A549 (cell line): ENCODE data around the gene STAT5A. TPM values are rescaled to one million over a fixed set of nuclear protein-coding genes. Genes with fewer than 3 reads are reported as not detected.

ENCODE experiments used
- ATAC-seq, 2 experiments: fragments of 200-7000 bp in 1 of 2; fragments of >200 bp in 1 of 2; cut with Nextera tagmentation in 1 of 2; cut with Tn5 transposase in 1 of 2; 3 replicates each; pipeline versions ENCODE4 v1.8.0 to v1.9.1; 2018 to 2020; ENCODE audit warnings: mild to moderate bottlenecking in 1 of 2, moderate library complexity in 1 of 2
- CTCF ChIA-PET: fragments of 300-600 bp; sonication (Branson Sonifier 250); formaldehyde crosslinking; extraction: SDS; loops from one replicate; lab custom pipeline; 2021; ENCODE audit warnings: antibody characterized with exemption, inconsistent platforms; lab: Yijun Ruan, JAX
- POLR2A ChIA-PET: fragments of 350-600 bp; formaldehyde crosslinking; extraction: SDS; loops from one replicate; lab custom pipeline; 2021; ENCODE audit warnings: antibody characterized with exemption, inconsistent platforms; lab: Yijun Ruan, JAX
- DNase-seq, 2 experiments: peaks; one replicate each; pipeline versions ENCODE4 v3.0.0 to v3.0.0-alpha.2; 2011 to 2016; ENCODE audit warnings: low read depth in 1 of 2, low spot score in 1 of 2
- FAIRE-seq: peaks from 2 replicates; lab custom pipeline; 2011; peaks lifted over from hg19 to GRCh38; lab: Jason Lieb, UNC
- H3K27ac ChIP-seq, 2 experiments: fragments of >200 bp; sonication (Bioruptor Twin); formaldehyde crosslinking; 3 replicates each; pipeline ENCODE4 v1.5.1; 2016 to 2017
- H3K4me1 ChIP-seq: fragments of >200 bp; sonication (Bioruptor Twin); formaldehyde crosslinking; 3 replicates; pipeline ENCODE4 v1.6.1; 2016
- H3K4me2 ChIP-seq: fragments of >200 bp; sonication (Bioruptor Twin); formaldehyde crosslinking; 3 replicates; pipeline ENCODE4 v1.6.1; 2016
- H3K4me3 ChIP-seq: fragments of >200 bp; sonication (Bioruptor Twin); formaldehyde crosslinking; 3 replicates; pipeline ENCODE4 v1.5.1; 2016
- H3K9me3 ChIP-seq: fragments of >200 bp; sonication (Bioruptor Twin); formaldehyde crosslinking; 3 replicates; pipeline ENCODE4 v1.6.1; 2016
- CEBPB ChIP-seq, 2 experiments: fragments of >200 bp in 1 of 2; sonication (Bioruptor Twin) in 1 of 2; formaldehyde crosslinking in 1 of 2; IDR thresholded peaks; 2 replicates each; pipeline ENCODE4 v1.6.1; 2012 to 2016
- CHD2 ChIP-seq: fragments of 150-350 bp; IDR thresholded peaks from 2 replicates; pipeline ENCODE4 v1.6.1; 2014; ENCODE audit warnings: low read length; ENCODE audit not compliant: partially characterized antibody
- EP300 ChIP-seq, 2 experiments: fragments of >200 bp; sonication (Bioruptor Twin); formaldehyde crosslinking; IDR thresholded peaks; 2 replicates in 1 of 2; 3 replicates in 1 of 2; pipeline ENCODE4 v1.6.1; 2016 to 2017
- ESRRA ChIP-seq: fragments of 150-350 bp; IDR thresholded peaks from 2 replicates; pipeline ENCODE4 v1.6.1; 2014; ENCODE audit warnings: mild to moderate bottlenecking, low read length, borderline replicate concordance
- FOSB ChIP-seq: fragments of 250-450 bp; sonication (Bioruptor Pico); IDR thresholded peaks from 2 replicates; pipeline ENCODE4 v1.5.0; 2020; ENCODE audit warnings: mild to moderate bottlenecking, moderate library complexity
- FOXS1 ChIP-seq: fragments of 250-450 bp; sonication (Bioruptor Pico); IDR thresholded peaks from 2 replicates; pipeline ENCODE4 v1.5.0; 2020; ENCODE audit warnings: mild to moderate bottlenecking, moderate library complexity
- GATA3 ChIP-seq: IDR thresholded peaks from 2 replicates; pipeline ENCODE4 v1.6.1; 2012; ENCODE audit warnings: borderline replicate concordance
- HDAC2 ChIP-seq: fragments of 200-600 bp; sonication (generic); IDR thresholded peaks from 2 replicates; pipeline ENCODE4 v1.6.1; 2016
- HOXA7 ChIP-seq: fragments of 250-450 bp; sonication (Bioruptor Pico); IDR thresholded peaks from 2 replicates; pipeline ENCODE4 v1.5.0; 2020; ENCODE audit warnings: mild to moderate bottlenecking, moderate library complexity
- KDM5A ChIP-seq: fragments of 200-600 bp; sonication (generic); IDR thresholded peaks from 2 replicates; pipeline ENCODE4 v1.6.1; 2016; ENCODE audit warnings: antibody characterized with exemption, mild to moderate bottlenecking
- MAFK ChIP-seq: fragments of 450-650 bp; IDR thresholded peaks from 2 replicates; pipeline ENCODE4 v1.6.1; 2014; ENCODE audit not compliant: partially characterized antibody
- MAZ ChIP-seq: fragments of 150-350 bp; IDR thresholded peaks from 2 replicates; pipeline ENCODE4 v1.6.1; 2014; ENCODE audit warnings: antibody characterized with exemption, low read depth, low read length, borderline replicate concordance
- MYC ChIP-seq: IDR thresholded peaks from 2 replicates; pipeline ENCODE4 v1.6.1; 2012; ENCODE audit warnings: mild to moderate bottlenecking, inconsistent platforms, low read length, improper control_type of control experiment, borderline replicate concordance
- NFE2L2 ChIP-seq: fragments of 150-350 bp; conservative IDR thresholded peaks from 2 replicates; pipeline ENCODE4 v1.6.1; 2014; ENCODE audit warnings: low read length
- RFX5 ChIP-seq: fragments of 450-650 bp; IDR thresholded peaks from 2 replicates; pipeline ENCODE4 v1.7.1; 2014; ENCODE audit warnings: antibody characterized with exemption, mild to moderate bottlenecking, moderate library complexity
- SREBF2 ChIP-seq: fragments of 450-650 bp; IDR thresholded peaks from 2 replicates; pipeline ENCODE4 v1.6.1; 2014; ENCODE audit warnings: mild to moderate bottlenecking, moderate library complexity
- TFCP2L1 ChIP-seq: fragments of 250-450 bp; sonication (Bioruptor Pico); IDR thresholded peaks from 2 replicates; pipeline ENCODE4 v1.5.0; 2021; ENCODE audit warnings: mild to moderate bottlenecking
- ZFP36 ChIP-seq: fragments of 450-650 bp; IDR thresholded peaks from 2 replicates; pipeline ENCODE4 v1.6.1; 2014; ENCODE audit warnings: borderline replicate concordance; ENCODE audit not compliant: partially characterized antibody
- WGBS: methylation state at CpG from one replicate; pipeline ENCODE4 v1.1.6; 2017; ENCODE audit errors: missing lambda C conversion rate; 5-methylcytosine and 5-hydroxymethylcytosine counted together
- polyA plus RNA-seq, 4 experiments: library from polyadenylated mRNA; depleted of rRNA in 3 of 4; stranded (reverse); fragments of >200 nt; fragmentation: RNase III in 1 of 4; extraction: RNeasy Plus Mini Kit Qiagen cat#74134 plus additional on column Dnase treatment in 1 of 4; gene quantifications; 2 replicates in 3 of 4; 3 replicates in 1 of 4; pipeline ENCODE4 v1.2.3, GENCODE V29; 2011 to 2017
- TF ChIP-seq, protein P1 (sequence below): IDR thresholded peaks from 2 replicates; pipeline ENCODE4 v1.6.1; 2012
- TF ChIP-seq, protein P2 (sequence below): fragments of 450-650 bp; IDR thresholded peaks from 2 replicates; pipeline ENCODE4 v1.6.1; 2014; ENCODE audit warnings: antibody characterized with exemption
- TF ChIP-seq, protein P3 (sequence below): IDR thresholded peaks from 2 replicates; pipeline ENCODE4 v1.6.1; 2012; ENCODE audit warnings: low read depth, borderline replicate concordance
- TF ChIP-seq, protein P4 (sequence below): fragments of 200-600 bp; sonication (generic); IDR thresholded peaks from 2 replicates; pipeline ENCODE4 v1.6.1; 2016; ENCODE audit warnings: antibody characterized with exemption, mild to moderate bottlenecking, moderate library complexity
- TF ChIP-seq, protein P5 (sequence below): IDR thresholded peaks from 2 replicates; pipeline ENCODE4 v1.6.1; 2012

STAT5A gene
- polyA plus RNA-seq, 2 of the 4 experiments (the other 2 are of a cell fraction), result 2.2 to 4.0 TPM

DNA sequence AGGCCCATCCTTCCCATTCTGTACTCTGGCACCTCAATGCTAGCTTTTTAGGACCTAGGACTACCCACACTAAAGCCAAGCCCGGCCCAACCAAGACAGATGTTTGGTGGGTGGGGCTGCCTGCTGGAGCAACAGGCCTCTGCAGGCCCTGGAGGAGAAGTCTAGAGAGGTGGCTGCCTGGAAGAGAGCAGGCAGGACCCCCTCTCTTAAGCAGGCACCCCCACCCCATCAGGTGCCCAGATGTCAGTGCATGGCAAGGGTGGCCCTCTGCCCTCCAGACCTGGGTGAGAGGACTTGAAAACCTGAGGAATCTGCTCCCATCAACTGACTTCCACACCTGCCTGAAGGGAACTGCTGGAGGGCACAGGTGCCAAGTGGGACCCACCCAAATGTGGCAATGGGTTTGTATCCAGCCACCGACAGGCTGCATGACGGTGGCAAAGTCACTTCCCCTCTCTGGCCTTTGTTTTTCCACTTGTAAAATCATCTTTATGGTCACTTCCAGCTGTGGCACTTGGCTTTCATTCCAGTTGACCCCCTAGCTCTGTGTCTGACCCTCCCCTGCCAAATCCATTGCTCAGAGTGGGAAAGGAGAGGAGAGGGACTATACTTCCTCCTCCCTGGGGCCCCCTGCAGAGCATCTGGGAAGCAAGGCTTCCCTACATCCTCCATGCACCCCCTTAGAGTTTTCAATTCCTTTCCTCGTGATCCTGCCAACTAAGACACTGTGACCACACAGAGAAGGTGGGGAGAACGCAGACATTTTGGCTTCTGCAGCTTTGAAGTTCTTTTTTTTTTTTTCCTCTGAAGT is 1.7 kb upstream of the STAT5A start:
- no peak overlapping the region for H3K4me3 ChIP-seq
- ChIA-PET CTCF (interaction anchor here (0.8 to 3.5 kb wide), 6 partner anchors 9 to 249 kb away, joined by 3 to 12 read pairs (median 4); partner anchors contain the start of gene NAGLU), POLR2A (interaction anchor here (1.0 kb wide), 1 partner anchor 9 kb away, joined by 4 read pairs; no protein-coding TSS in a partner anchor)

DNA sequence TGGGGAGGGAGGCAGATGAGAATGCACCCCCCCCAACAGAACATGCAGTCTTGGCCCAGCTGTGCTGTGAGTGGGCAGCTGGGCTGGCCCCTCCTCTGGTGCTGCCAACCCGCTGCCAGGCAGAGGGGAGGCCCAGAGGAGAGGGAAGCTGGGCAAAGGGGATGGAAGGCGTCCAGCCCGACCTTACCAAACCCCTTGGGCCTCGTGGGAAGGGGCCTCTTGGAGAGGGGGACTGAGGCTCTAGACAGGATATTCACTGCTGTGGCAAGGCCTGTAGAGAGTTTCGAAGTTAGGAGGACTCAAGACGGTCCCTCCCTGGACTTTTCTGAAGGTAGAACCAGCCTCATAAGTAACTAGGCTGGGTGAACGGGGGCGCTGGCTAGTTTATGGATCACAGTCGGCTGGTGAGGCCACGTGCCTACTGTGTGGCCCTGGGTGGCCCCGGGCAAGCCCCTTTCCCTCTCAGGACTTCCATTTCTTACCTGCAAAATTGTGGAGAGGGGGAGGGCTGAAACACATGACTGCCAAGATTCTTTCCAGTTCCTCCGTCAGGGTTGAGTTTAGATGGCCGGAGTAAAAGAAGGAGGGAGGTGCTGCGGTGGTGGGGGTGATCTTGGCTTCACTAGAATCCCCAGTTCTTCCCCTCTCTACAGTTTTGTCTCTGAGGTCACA is 857 bp upstream of the STAT5A start:
- TF ChIP-seq ESRRA (no peak), HOXA7 (CRISPR knock-in tag) (no peak)
- TF ChIP-seq, protein P1, sequence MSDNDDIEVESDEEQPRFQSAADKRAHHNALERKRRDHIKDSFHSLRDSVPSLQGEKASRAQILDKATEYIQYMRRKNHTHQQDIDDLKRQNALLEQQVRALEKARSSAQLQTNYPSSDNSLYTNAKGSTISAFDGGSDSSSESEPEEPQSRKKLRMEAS, result 0 out of 2 replicates have a peak, but pooled peaks have one; percentile 24
- peak overlapping the region; percentile 62 for H3K4me3 ChIP-seq
- FAIRE-seq (no peak), ATAC-seq (peak in 1 of 2 experiments; percentile 6; a peak in 1 of 6 replicates), DNase-seq (no peak)
- peaks cover 12% of the 10 kb centered on the region for H3K4me1 ChIP-seq
- no peaks in the 10 kb centered on the region for H3K9me3 ChIP-seq
- ChIA-PET CTCF (interaction anchor here (0.5 to 3.5 kb wide), 9 partner anchors 9 to 152 kb away, joined by 3 to 14 read pairs (median 5); partner anchors contain the start of gene GHDC), POLR2A (interaction anchor here (0.5 to 1.2 kb wide), 5 partner anchors 10 to 269 kb away, joined by 3 to 7 read pairs (median 4); no protein-coding TSS in a partner anchor)
- 80% methylated on average over 14 of the region's 14 CpGs for WGBS
- H3K4me2 ChIP-seq, result peak overlapping the region; percentile 95
- H3K27ac ChIP-seq, result peak overlapping the region; percentile 79 to 92; a peak in 5 of 6 replicates

More for the DNA sequence above, 1.7 kb upstream of the STAT5A start:
- 85% methylated on average over 5 of the region's 5 CpGs for whole genome bisulfite sequencing
- DNase-seq (no peak), ATAC-seq (no peak), FAIRE-seq (no peak)
- 0 out of 6 replicates have a peak overlapping the region, but pooled peaks of 1 of the 2 experiments have one; percentile 6 for H3K27ac ChIP-seq
- peaks cover 12% of the 10 kb centered on the region for H3K4me1 ChIP-seq
- H3K4me2 ChIP-seq, result no peak overlapping the region; the same call in 2 of the 3 replicates
- TF ChIP-seq GATA3 (no peak), MYC (no peak), SREBF2 (no peak), ZFP36 (no peak), MAZ (no peak), FOXS1 (CRISPR knock-in tag) (no peak), MAFK (no peak), HDAC2 (no peak), CHD2 (no peak), HOXA7 (CRISPR knock-in tag) (no peak), EP300 (IDR thresholded peaks at IDR 0.05) (no peak), TFCP2L1 (CRISPR knock-in tag) (no peak), NFE2L2 (no peak)
- TF ChIP-seq, protein P2, sequence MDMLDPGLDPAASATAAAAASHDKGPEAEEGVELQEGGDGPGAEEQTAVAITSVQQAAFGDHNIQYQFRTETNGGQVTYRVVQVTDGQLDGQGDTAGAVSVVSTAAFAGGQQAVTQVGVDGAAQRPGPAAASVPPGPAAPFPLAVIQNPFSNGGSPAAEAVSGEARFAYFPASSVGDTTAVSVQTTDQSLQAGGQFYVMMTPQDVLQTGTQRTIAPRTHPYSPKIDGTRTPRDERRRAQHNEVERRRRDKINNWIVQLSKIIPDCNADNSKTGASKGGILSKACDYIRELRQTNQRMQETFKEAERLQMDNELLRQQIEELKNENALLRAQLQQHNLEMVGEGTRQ, result no peak
- TF ChIP-seq, protein P3, sequence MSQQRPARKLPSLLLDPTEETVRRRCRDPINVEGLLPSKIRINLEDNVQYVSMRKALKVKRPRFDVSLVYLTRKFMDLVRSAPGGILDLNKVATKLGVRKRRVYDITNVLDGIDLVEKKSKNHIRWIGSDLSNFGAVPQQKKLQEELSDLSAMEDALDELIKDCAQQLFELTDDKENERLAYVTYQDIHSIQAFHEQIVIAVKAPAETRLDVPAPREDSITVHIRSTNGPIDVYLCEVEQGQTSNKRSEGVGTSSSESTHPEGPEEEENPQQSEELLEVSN, result no peak
- no peaks in the 10 kb centered on the region for H3K9me3 ChIP-seq

DNA sequence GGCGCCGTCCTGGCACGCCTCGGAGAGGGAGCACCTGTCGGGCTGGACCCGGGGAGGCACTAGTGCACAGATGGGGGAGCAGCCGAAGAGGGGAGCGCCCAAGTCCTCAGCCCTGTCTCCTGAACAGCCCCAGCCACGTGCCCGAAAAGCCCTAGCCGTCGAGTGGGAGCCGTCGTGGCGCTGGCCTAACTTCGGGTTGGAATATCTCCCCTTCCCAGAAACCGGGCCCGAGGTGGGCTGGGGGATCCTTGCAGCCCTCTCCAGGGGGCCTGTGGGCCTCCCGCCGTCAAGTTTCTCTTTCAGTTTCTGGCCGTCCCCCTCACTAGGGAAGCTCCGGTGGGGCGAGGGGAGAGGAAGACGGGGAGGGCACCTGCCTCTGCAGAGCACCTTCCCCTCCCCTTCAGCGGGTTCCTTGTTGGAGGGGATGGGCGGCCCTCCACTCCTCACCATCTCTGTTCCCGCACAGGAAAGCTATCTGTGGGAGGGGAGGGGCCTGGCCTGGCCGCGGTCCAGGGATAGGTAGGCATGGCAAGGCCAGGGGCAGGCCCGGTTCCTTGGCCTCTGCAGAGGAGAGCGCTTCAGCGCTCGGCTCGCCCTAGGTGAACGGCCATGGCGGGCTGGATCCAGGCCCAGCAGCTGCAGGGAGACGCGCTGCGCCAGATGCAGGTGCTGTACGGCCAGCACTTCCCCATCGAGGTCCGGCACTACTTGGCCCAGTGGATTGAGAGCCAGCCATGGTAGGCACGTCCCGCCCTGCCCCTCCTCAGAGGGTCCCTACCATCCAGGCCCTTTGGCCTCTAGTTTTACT is 709 bp downstream of the STAT5A start:
- CTCF ChIA-PET, result interaction anchor here (0.5 to 3.4 kb wide), 16 partner anchors 11 to 298 kb away, joined by 3 to 14 read pairs (median 3); partner anchors contain the start of gene GHDC
- peak overlapping the region; percentile 95 for H3K4me2 ChIP-seq
- 92% methylated on average over 31 of the region's 44 CpGs for whole genome bisulfite sequencing
- peaks cover 12% of the 10 kb centered on the region for H3K4me1 ChIP-seq
- POLR2A ChIA-PET, result interaction anchor here (0.5 to 1.2 kb wide), 5 partner anchors 10 to 271 kb away, joined by 3 to 7 read pairs (median 4); no protein-coding TSS in a partner anchor
- FAIRE-seq (no peak), DNase-seq (no peak), ATAC-seq (peak; percentile 7 to 20; a peak in 3 of 6 replicates)
- H3K4me3 ChIP-seq, result peak overlapping the region; percentile 62
- H3K27ac ChIP-seq, result peak overlapping the region; percentile 79 to 92; a peak in 5 of 6 replicates
- no peaks in the 10 kb centered on the region for H3K9me3 ChIP-seq
- TF ChIP-seq, protein P4, sequence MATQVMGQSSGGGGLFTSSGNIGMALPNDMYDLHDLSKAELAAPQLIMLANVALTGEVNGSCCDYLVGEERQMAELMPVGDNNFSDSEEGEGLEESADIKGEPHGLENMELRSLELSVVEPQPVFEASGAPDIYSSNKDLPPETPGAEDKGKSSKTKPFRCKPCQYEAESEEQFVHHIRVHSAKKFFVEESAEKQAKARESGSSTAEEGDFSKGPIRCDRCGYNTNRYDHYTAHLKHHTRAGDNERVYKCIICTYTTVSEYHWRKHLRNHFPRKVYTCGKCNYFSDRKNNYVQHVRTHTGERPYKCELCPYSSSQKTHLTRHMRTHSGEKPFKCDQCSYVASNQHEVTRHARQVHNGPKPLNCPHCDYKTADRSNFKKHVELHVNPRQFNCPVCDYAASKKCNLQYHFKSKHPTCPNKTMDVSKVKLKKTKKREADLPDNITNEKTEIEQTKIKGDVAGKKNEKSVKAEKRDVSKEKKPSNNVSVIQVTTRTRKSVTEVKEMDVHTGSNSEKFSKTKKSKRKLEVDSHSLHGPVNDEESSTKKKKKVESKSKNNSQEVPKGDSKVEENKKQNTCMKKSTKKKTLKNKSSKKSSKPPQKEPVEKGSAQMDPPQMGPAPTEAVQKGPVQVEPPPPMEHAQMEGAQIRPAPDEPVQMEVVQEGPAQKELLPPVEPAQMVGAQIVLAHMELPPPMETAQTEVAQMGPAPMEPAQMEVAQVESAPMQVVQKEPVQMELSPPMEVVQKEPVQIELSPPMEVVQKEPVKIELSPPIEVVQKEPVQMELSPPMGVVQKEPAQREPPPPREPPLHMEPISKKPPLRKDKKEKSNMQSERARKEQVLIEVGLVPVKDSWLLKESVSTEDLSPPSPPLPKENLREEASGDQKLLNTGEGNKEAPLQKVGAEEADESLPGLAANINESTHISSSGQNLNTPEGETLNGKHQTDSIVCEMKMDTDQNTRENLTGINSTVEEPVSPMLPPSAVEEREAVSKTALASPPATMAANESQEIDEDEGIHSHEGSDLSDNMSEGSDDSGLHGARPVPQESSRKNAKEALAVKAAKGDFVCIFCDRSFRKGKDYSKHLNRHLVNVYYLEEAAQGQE, result no peak
- TF ChIP-seq KDM5A (no peak), RFX5 (no peak), GATA3 (no peak), FOSB (CRISPR knock-in tag) (no peak), CEBPB (IDR thresholded peaks at IDR 0.05) (no peak)
- TF ChIP-seq, protein P5, sequence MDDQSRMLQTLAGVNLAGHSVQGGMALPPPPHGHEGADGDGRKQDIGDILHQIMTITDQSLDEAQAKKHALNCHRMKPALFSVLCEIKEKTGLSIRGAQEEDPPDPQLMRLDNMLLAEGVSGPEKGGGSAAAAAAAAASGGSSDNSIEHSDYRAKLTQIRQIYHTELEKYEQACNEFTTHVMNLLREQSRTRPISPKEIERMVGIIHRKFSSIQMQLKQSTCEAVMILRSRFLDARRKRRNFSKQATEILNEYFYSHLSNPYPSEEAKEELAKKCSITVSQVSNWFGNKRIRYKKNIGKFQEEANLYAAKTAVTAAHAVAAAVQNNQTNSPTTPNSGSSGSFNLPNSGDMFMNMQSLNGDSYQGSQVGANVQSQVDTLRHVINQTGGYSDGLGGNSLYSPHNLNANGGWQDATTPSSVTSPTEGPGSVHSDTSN, result no peak
